BLaER1 treated with 17β-estradiol and CSF1 and Interleukin-3, amounts not matched to agents 10 nM and 100 nM (cell line): Measurements from ENCODE around the gene LYRM4.

ENCODE experiments used
- H3K27ac ChIP-seq, 11 experiments: shearing (Covaris generic); formaldehyde crosslinking; 2 replicates each; pipeline ENCODE4 v1.8.1; 2022
- H3K27me3 ChIP-seq, 11 experiments: shearing (Covaris generic); formaldehyde crosslinking; 2 replicates each; pipeline ENCODE4 v1.8.1; 2022
- H3K36me3 ChIP-seq, 11 experiments: shearing (Covaris generic); formaldehyde crosslinking; 2 replicates each; pipeline ENCODE4 v1.8.1; 2022
- H3K4me1 ChIP-seq, 10 experiments: shearing (Covaris generic); formaldehyde crosslinking; 2 replicates each; pipeline ENCODE4 v1.8.1; 2022
- H3K4me2 ChIP-seq, 11 experiments: shearing (Covaris generic); formaldehyde crosslinking; 2 replicates each; pipeline ENCODE4 v1.8.1; 2022
- H3K4me3 ChIP-seq, 10 experiments: shearing (Covaris generic); formaldehyde crosslinking; 2 replicates each; pipeline ENCODE4 v1.8.1; 2022
- H3K9ac ChIP-seq, 11 experiments: shearing (Covaris generic); formaldehyde crosslinking; 2 replicates each; pipeline ENCODE4 v1.8.1; 2022
- H3K9me3 ChIP-seq, 11 experiments: shearing (Covaris generic); formaldehyde crosslinking; replicated peaks in 1 of 11; 2 replicates each; pipeline ENCODE4 v1.8.1; 2022
- H4K20me1 ChIP-seq, 11 experiments: shearing (Covaris generic); formaldehyde crosslinking; 2 replicates each; pipeline ENCODE4 v1.8.1; 2022
- Cebpa-rat ChIP-seq, 11 experiments: shearing (Covaris generic); IDR thresholded peaks; 2 replicates each; pipeline ENCODE4 v1.8.1; 2022

LYRM4 gene

GRCh38 chr6:5133943-5134342 lies 126.8 kb downstream of the LYRM4 start:
- peaks cover 0 to 9% (median 0%) of the 10 kb centered on the region in 11 experiments; a peak in 2 of 22 replicates for H3K36me3 ChIP-seq
- H3K4me3 ChIP-seq: no peak overlapping the region
- peak overlapping the region in 5 of 11 experiments; percentile 68 to 83 (median 79); a peak in 5 of 22 replicates for H3K27ac ChIP-seq
- H3K4me2 ChIP-seq: peak overlapping the region in 10 of 11 experiments; percentile 62 to 96 (median 88); a peak in 17 of 22 replicates
- TF ChIP-seq Cebpa-rat (IDR thresholded peaks at IDR 0.05): no peak
- peaks cover 43 to 83% (median 69%) of the 10 kb centered on the region in 10 experiments for H3K4me1 ChIP-seq
- H4K20me1 ChIP-seq: peaks cover 0 to under 1% (median 0%) of the 10 kb centered on the region in 11 experiments; a peak in 2 of 22 replicates
- H3K9ac ChIP-seq: no peak overlapping the region
- H3K27me3 ChIP-seq: no peaks in the 10 kb centered on the region
- H3K9me3 ChIP-seq: peaks cover 0 to 21% (median 10%) of the 10 kb centered on the region in 11 experiments; a peak in 13 of 22 replicates

GRCh38 chr6:5132731-5133130 lies 128.0 kb downstream of the LYRM4 start:
- H3K9ac ChIP-seq: peak overlapping the region; percentile 38 to 81 (median 66); a peak in 20 of 22 replicates
- peaks cover 0 to 4% (median 0%) of the 10 kb centered on the region in 11 experiments; a peak in 1 of 22 replicates for H4K20me1 ChIP-seq
- H3K4me2 ChIP-seq: peak overlapping the region; percentile 62 to 96 (median 91)
- no peaks in the 10 kb centered on the region for H3K27me3 ChIP-seq
- peaks cover 53 to 91% (median 80%) of the 10 kb centered on the region in 10 experiments for H3K4me1 ChIP-seq
- H3K9me3 ChIP-seq: peaks cover 0 to 21% (median 10%) of the 10 kb centered on the region in 11 experiments; a peak in 13 of 22 replicates
- H3K36me3 ChIP-seq: peaks cover 0 to 6% (median 0%) of the 10 kb centered on the region in 11 experiments; a peak in 2 of 22 replicates
- H3K4me3 ChIP-seq: peak overlapping the region; percentile 37 to 64 (median 56)
- TF ChIP-seq Cebpa-rat (IDR thresholded peaks at IDR 0.05): no peak
- H3K27ac ChIP-seq: peak overlapping the region; percentile 33 to 83 (median 68); a peak in 21 of 22 replicates

GRCh38 chr6:5130135-5130866 lies 130.4 kb downstream of the LYRM4 start:
- H3K4me1 ChIP-seq: peaks cover 43 to 91% (median 86%) of the 10 kb centered on the region in 10 experiments
- H3K4me2 ChIP-seq: peak overlapping the region; percentile 21 to 96 (median 85)
- peak overlapping the region in 6 of 11 experiments; percentile 32 to 83 (median 78); a peak in 11 of 22 replicates for H3K27ac ChIP-seq
- H4K20me1 ChIP-seq: peaks cover 0 to 9% (median 0%) of the 10 kb centered on the region in 11 experiments; a peak in 9 of 22 replicates
- H3K27me3 ChIP-seq: no peaks in the 10 kb centered on the region
- H3K9me3 ChIP-seq: peaks cover 0 to 10% (median under 1%) of the 10 kb centered on the region in 11 experiments; a peak in 10 of 22 replicates
- peak overlapping the region in 5 of 11 experiments; percentile 14 to 68 (median 56); a peak in 10 of 22 replicates for H3K9ac ChIP-seq
- H3K4me3 ChIP-seq: peak overlapping the region in 6 of 10 experiments; percentile 33 to 64 (median 56); a peak in 8 of 20 replicates
- H3K36me3 ChIP-seq: peaks cover 0 to 9% (median 0%) of the 10 kb centered on the region in 11 experiments; a peak in 5 of 22 replicates
- TF ChIP-seq Cebpa-rat (IDR thresholded peaks at IDR 0.05): no peak

GRCh38 chr6:5128351-5128750 lies 132.4 kb downstream of the LYRM4 start:
- peak overlapping the region in 4 of 11 experiments; percentile 15 to 47 (median 24); a peak in 7 of 22 replicates for H3K9ac ChIP-seq
- TF ChIP-seq Cebpa-rat (IDR thresholded peaks at IDR 0.05): peak in 1 of 11 experiments; percentile 9; a peak in 1 of 22 replicates
- H3K4me3 ChIP-seq: peak overlapping the region in 6 of 10 experiments; percentile 0 to 47 (median 24); a peak in 8 of 20 replicates
- peak overlapping the region in 7 of 11 experiments; percentile 6 to 79 (median 55); a peak in 13 of 22 replicates for H3K27ac ChIP-seq
- H3K27me3 ChIP-seq: no peaks in the 10 kb centered on the region
- no peaks in the 10 kb centered on the region for H3K9me3 ChIP-seq
- H3K36me3 ChIP-seq: peaks cover 0 to 14% (median 0%) of the 10 kb centered on the region in 11 experiments; a peak in 7 of 22 replicates
- H3K4me2 ChIP-seq: peak overlapping the region; percentile 54 to 96 (median 85)
- peaks cover 0 to 29% (median 5%) of the 10 kb centered on the region in 11 experiments; a peak in 10 of 22 replicates for H4K20me1 ChIP-seq
- peaks cover 40 to 100% (median 97%) of the 10 kb centered on the region in 10 experiments for H3K4me1 ChIP-seq

DNA sequence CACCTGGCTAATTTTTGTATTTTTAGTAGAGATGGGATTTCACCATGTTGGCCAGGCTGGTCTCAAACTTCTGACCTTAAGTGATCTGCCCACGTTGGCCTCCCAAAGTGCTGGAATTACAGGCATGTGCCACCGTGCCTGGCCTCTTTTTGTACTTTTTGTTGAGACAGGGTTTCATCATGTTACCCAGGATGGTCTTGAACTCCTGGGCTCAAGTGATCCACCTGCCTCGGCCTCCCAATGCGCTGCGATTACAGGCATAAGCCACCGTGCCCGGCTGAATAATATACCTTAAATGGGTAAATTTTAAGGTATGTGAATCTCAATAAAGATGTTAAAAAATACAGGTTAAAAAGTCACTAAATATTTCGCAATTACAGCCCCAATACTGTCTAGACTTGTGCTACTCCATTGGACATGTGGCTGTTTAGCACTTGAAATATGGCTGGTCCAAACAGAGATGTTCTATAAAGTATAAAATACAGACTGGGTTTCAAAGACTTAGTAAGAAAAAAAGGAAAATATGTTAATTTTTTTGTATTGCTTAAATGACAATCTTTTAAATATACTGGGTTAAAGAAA lies 133.6 kb downstream of the LYRM4 start:
- no peak overlapping the region for H3K9ac ChIP-seq
- H3K27me3 ChIP-seq: no peaks in the 10 kb centered on the region
- peaks cover 0 to 25% (median 7%) of the 10 kb centered on the region in 11 experiments; a peak in 12 of 22 replicates for H3K36me3 ChIP-seq
- no peak overlapping the region for H3K4me3 ChIP-seq
- H3K27ac ChIP-seq: peak overlapping the region in 2 of 11 experiments; percentile 3 to 79; a peak in 3 of 22 replicates
- TF ChIP-seq Cebpa-rat (IDR thresholded peaks at IDR 0.05): peak in 3 of 11 experiments; percentile 20 to 70 (median 65); a peak in 5 of 22 replicates
- peaks cover 0 to 40% (median 8%) of the 10 kb centered on the region in 11 experiments; a peak in 10 of 22 replicates for H4K20me1 ChIP-seq
- H3K9me3 ChIP-seq: 0 out of 22 replicates have a peak, but pooled peaks cover 0 to 10% (median 0%) of the 10 kb centered on the region in 11 experiments
- peak overlapping the region in 6 of 11 experiments; percentile 42 to 96 (median 88); a peak in 12 of 22 replicates for H3K4me2 ChIP-seq
- peaks cover 30 to 100% (median 96%) of the 10 kb centered on the region in 10 experiments for H3K4me1 ChIP-seq

- Histone ChIP-seq H3K9ac (no peak overlapping the region; a peak in 1 of 22 replicates), H4K20me1 (peaks cover 0 to 50% (median 8%) of the 10 kb centered on the region in 11 experiments; a peak in 10 of 22 replicates), H3K4me1 (peaks cover 25 to 97% (median 86%) of the 10 kb centered on the region in 10 experiments), H3K9me3 (peaks cover 2 to 19% (median 6%) of the 10 kb centered on the region in 11 experiments; a peak in 17 of 22 replicates), H3K27ac (no peak overlapping the region), H3K27me3 (no peaks in the 10 kb centered on the region), H3K36me3 (peaks cover 0 to 34% (median 13%) of the 10 kb centered on the region in 11 experiments; a peak in 15 of 22 replicates), H3K4me3 (no peak overlapping the region), H3K4me2 (peak overlapping the region in 6 of 11 experiments; percentile 56 to 92 (median 83); a peak in 12 of 22 replicates)
- no peak for TF ChIP-seq Cebpa-rat (IDR thresholded peaks at IDR 0.05)
These were observed 134.5 kb downstream of the LYRM4 start for GRCh38 chr6:5126214-5126613.

- no peak overlapping the region for H3K9ac ChIP-seq
- peaks cover 0 to 57% (median 8%) of the 10 kb centered on the region in 11 experiments; a peak in 10 of 22 replicates for H4K20me1 ChIP-seq
- H3K4me1 ChIP-seq: peaks cover 22 to 89% (median 78%) of the 10 kb centered on the region in 10 experiments
- TF ChIP-seq Cebpa-rat (IDR thresholded peaks at IDR 0.05): no peak
- H3K27me3 ChIP-seq: no peaks in the 10 kb centered on the region
- H3K27ac ChIP-seq: peak overlapping the region in 1 of 11 experiments; percentile 61; a peak in 1 of 22 replicates
- peak overlapping the region in 8 of 11 experiments; percentile 56 to 92 (median 80); a peak in 18 of 22 replicates for H3K4me2 ChIP-seq
- peaks cover 0 to 41% (median 19%) of the 10 kb centered on the region in 11 experiments; a peak in 15 of 22 replicates for H3K36me3 ChIP-seq
- H3K9me3 ChIP-seq: peaks cover 10 to 27% (median 14%) of the 10 kb centered on the region in 11 experiments; a peak in 20 of 22 replicates
- H3K4me3 ChIP-seq: no peak overlapping the region
These were observed 135.4 kb downstream of the LYRM4 start for GRCh38 chr6:5125152-5126006.
